ENCODE data around the gene CHD9.

GRCh38 chr16:53045341-53046220, 9.2 kb upstream of the CHD9 start:
- TF ChIP-seq, protein P1, sequence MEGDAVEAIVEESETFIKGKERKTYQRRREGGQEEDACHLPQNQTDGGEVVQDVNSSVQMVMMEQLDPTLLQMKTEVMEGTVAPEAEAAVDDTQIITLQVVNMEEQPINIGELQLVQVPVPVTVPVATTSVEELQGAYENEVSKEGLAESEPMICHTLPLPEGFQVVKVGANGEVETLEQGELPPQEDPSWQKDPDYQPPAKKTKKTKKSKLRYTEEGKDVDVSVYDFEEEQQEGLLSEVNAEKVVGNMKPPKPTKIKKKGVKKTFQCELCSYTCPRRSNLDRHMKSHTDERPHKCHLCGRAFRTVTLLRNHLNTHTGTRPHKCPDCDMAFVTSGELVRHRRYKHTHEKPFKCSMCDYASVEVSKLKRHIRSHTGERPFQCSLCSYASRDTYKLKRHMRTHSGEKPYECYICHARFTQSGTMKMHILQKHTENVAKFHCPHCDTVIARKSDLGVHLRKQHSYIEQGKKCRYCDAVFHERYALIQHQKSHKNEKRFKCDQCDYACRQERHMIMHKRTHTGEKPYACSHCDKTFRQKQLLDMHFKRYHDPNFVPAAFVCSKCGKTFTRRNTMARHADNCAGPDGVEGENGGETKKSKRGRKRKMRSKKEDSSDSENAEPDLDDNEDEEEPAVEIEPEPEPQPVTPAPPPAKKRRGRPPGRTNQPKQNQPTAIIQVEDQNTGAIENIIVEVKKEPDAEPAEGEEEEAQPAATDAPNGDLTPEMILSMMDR (IDR thresholded peaks at IDR 0.05) = no peak
- TF ChIP-seq POLR2AphosphoS5 (IDR thresholded peaks at IDR 0.05) = no peak
- no peak for TF ChIP-seq POLR2A (IDR thresholded peaks at IDR 0.05; ENCODE audit: low read depth)
